Activated CD4-positive, alpha-beta T cell treated with anti-CD3 and anti-CD28 coated beads, Interleukin-2, amount 10 ng/mL, durations not matched to agents 7 days and 5 days (primary cell): ENCODE measurements around the gene CELA2A. TPM values are rescaled to one million over a fixed set of nuclear protein-coding genes. Genes with fewer than 3 reads are reported as not detected.
A peak's percentile ranks its signal among the peaks of the same experiment; 100 is the strongest.

Experiments used
- CTCF ChIA-PET: fragments of 350-600 bp; sonication (Branson Sonifier 250); formaldehyde crosslinking; loops from one replicate; lab custom pipeline; 2021; ENCODE audit warnings: antibody characterized with exemption; lab: Charles Lee
- POLR2A ChIA-PET: fragments of 350-600 bp; sonication (Branson Sonifier 250); formaldehyde crosslinking; loops from one replicate; lab custom pipeline; 2021; ENCODE audit warnings: antibody characterized with exemption; lab: Charles Lee
- DNase-seq: peaks from one replicate; pipeline ENCODE4 v3.0.0-alpha.2; 2020
- H3K27ac Mint-ChIP-seq: one replicate; pipeline ENCODE4 v1.8.0; 2021; ENCODE audit warnings: mild to moderate bottlenecking, moderate library complexity, mixed read lengths
- H3K27me3 Mint-ChIP-seq: one replicate; pipeline ENCODE4 v1.8.0; 2021; ENCODE audit warnings: mixed read lengths
- H3K36me3 Mint-ChIP-seq: one replicate; pipeline ENCODE4 v1.8.0; 2021; ENCODE audit warnings: low read depth, mixed read lengths
- H3K4me1 Mint-ChIP-seq: one replicate; pipeline ENCODE4 v1.8.0; 2021; ENCODE audit warnings: mixed read lengths
- H3K4me3 Mint-ChIP-seq: one replicate; pipeline ENCODE4 v1.8.0; 2021; ENCODE audit warnings: mild to moderate bottlenecking, moderate library complexity, mixed read lengths
- H3K9me3 Mint-ChIP-seq: one replicate; pipeline ENCODE4 v1.8.0; 2021; ENCODE audit warnings: mixed read lengths
- total RNA-seq, 2 experiments: library from RNA; stranded (reverse); gene quantifications; one replicate each; pipeline ENCODE4 v1.2.3, GENCODE V29; 2021

Gene CELA2A
- not detected for total RNA-seq

- no peaks in the 10 kb centered on the region for H3K4me1 Mint-ChIP-seq
- no peak within 1 kb of the TSS for H3K4me3 Mint-ChIP-seq
- no peaks in the 10 kb centered on the region for H3K36me3 Mint-ChIP-seq
- no peak for DNase-seq
- peaks cover 4% of the 10 kb centered on the region for H3K27me3 Mint-ChIP-seq
- no peak within 1 kb of the TSS for H3K27ac Mint-ChIP-seq
- no peaks in the 10 kb centered on the region for H3K9me3 Mint-ChIP-seq
- POLR2A ChIA-PET: no interaction called here
- CTCF ChIA-PET: interaction anchor here (0.7 kb wide), 2 partner anchors 122 to 165 kb away, joined by 5 to 6 read pairs; no protein-coding TSS in a partner anchor
Measured at GRCh38 chr1:15456313-15456954, at the start of gene CELA2A. Gene CELA2A, plus strand, starts transcription at chr1:15456732. Its CDS starts 22 bp downstream, at chr1:15456754.

GRCh38 chr1:15407580-15407979 lies 49.0 kb upstream of the CELA2A start:
- H3K4me3 Mint-ChIP-seq: no peak overlapping the region
- H3K36me3 Mint-ChIP-seq: peaks cover 11% of the 10 kb centered on the region
- CTCF ChIA-PET: interaction anchor here (1.1 to 1.2 kb wide), 2 partner anchors 13 to 20 kb away, joined by 3 to 4 read pairs; no protein-coding TSS in a partner anchor
- peaks cover 25% of the 10 kb centered on the region for H3K4me1 Mint-ChIP-seq
- no peak overlapping the region for H3K27ac Mint-ChIP-seq
- peaks cover 32% of the 10 kb centered on the region for H3K27me3 Mint-ChIP-seq
- H3K9me3 Mint-ChIP-seq: no peaks in the 10 kb centered on the region
- POLR2A ChIA-PET: no interaction called here
- no peak for DNase-seq

GRCh38 chr1:15408890-15409387 lies 47.6 kb upstream of the CELA2A start:
- DNase-seq: no peak
- Mint-ChIP-seq H3K4me1 (peaks cover 32% of the 10 kb centered on the region), H3K4me3 (peak overlapping the region; percentile 64), H3K36me3 (peaks cover 12% of the 10 kb centered on the region), H3K9me3 (no peaks in the 10 kb centered on the region), H3K27ac (no peak overlapping the region), H3K27me3 (peaks cover 32% of the 10 kb centered on the region)
- POLR2A ChIA-PET: no interaction called here
- CTCF ChIA-PET: interaction anchor here (1.2 kb wide), 1 partner anchor 15 kb away, joined by 3 read pairs; no protein-coding TSS in a partner anchor

- peak; percentile 86 for DNase-seq
- H3K9me3 Mint-ChIP-seq: no peaks in the 10 kb centered on the region
- peaks cover 17% of the 10 kb centered on the region for H3K36me3 Mint-ChIP-seq
- CTCF ChIA-PET: interaction anchor here (0.6 to 1.5 kb wide), 2 partner anchors 12 to 351 kb away, joined by 3 to 6 read pairs; no protein-coding TSS in a partner anchor
- peaks cover 38% of the 10 kb centered on the region for H3K4me1 Mint-ChIP-seq
- POLR2A ChIA-PET: interaction anchor here (0.5 kb wide), 1 partner anchor 319 kb away, joined by 3 read pairs; no protein-coding TSS in a partner anchor
- peak within 1 kb of the TSS; percentile 90 for H3K27ac Mint-ChIP-seq
- H3K27me3 Mint-ChIP-seq: peaks cover 32% of the 10 kb centered on the region
- H3K4me3 Mint-ChIP-seq: peak within 1 kb of the TSS; percentile 90
Measured at GRCh38 chr1:15409388-15410222, 46.9 kb upstream of the CELA2A start, which contains the start of gene EFHD2. Gene EFHD2, plus strand, starts transcription at chr1:15409888. Its CDS starts 84 bp downstream, at chr1:15409972.

- peaks cover 30% of the 10 kb centered on the region for H3K27me3 Mint-ChIP-seq
- peak overlapping the region; percentile 87 for H3K27ac Mint-ChIP-seq
- ChIA-PET POLR2A (interaction anchor here (0.5 kb wide), 1 partner anchor 320 kb away, joined by 3 read pairs; no protein-coding TSS in a partner anchor), CTCF (interaction anchor here (0.5 to 1.7 kb wide), 5 partner anchors 9 to 868 kb away, joined by 3 to 6 read pairs (median 4); no protein-coding TSS in a partner anchor)
- H3K4me1 Mint-ChIP-seq: peaks cover 46% of the 10 kb centered on the region
- H3K9me3 Mint-ChIP-seq: no peaks in the 10 kb centered on the region
- H3K36me3 Mint-ChIP-seq: peaks cover 24% of the 10 kb centered on the region
- peak overlapping the region; percentile 90 for H3K4me3 Mint-ChIP-seq
- DNase-seq: peak; percentile 23
Measured at GRCh38 chr1:15410223-15410883, 46.2 kb upstream of the CELA2A start.

GRCh38 chr1:15410884-15411245 lies 45.7 kb upstream of the CELA2A start:
- H3K27me3 Mint-ChIP-seq: peaks cover 28% of the 10 kb centered on the region
- no peak for DNase-seq
- H3K4me1 Mint-ChIP-seq: peaks cover 51% of the 10 kb centered on the region
- H3K27ac Mint-ChIP-seq: peak overlapping the region; percentile 87
- ChIA-PET CTCF (interaction anchor here (0.5 to 2.1 kb wide), 5 partner anchors 9 to 867 kb away, joined by 3 to 8 read pairs (median 4); no protein-coding TSS in a partner anchor), POLR2A (no interaction called here)
- H3K36me3 Mint-ChIP-seq: peaks cover 24% of the 10 kb centered on the region
- no peaks in the 10 kb centered on the region for H3K9me3 Mint-ChIP-seq
- peak overlapping the region; percentile 90 for H3K4me3 Mint-ChIP-seq

GRCh38 chr1:15411593-15412137 lies 44.9 kb upstream of the CELA2A start:
- Mint-ChIP-seq H3K9me3 (no peaks in the 10 kb centered on the region), H3K4me1 (peaks cover 59% of the 10 kb centered on the region), H3K36me3 (peaks cover 27% of the 10 kb centered on the region), H3K4me3 (peak overlapping the region; percentile 90), H3K27me3 (peaks cover 24% of the 10 kb centered on the region), H3K27ac (peak overlapping the region; percentile 69)
- ChIA-PET POLR2A (no interaction called here), CTCF (interaction anchor here (1.7 to 2.1 kb wide), 4 partner anchors 9 to 88 kb away, joined by 5 to 8 read pairs (median 5); no protein-coding TSS in a partner anchor)
- peak; percentile 46 for DNase-seq

GRCh38 chr1:15412175-15412800 lies 44.2 kb upstream of the CELA2A start:
- no peaks in the 10 kb centered on the region for H3K9me3 Mint-ChIP-seq
- peaks cover 65% of the 10 kb centered on the region for H3K4me1 Mint-ChIP-seq
- peaks cover 28% of the 10 kb centered on the region for H3K36me3 Mint-ChIP-seq
- H3K27me3 Mint-ChIP-seq: peaks cover 18% of the 10 kb centered on the region
- CTCF ChIA-PET: interaction anchor here (0.9 to 2.1 kb wide), 6 partner anchors 9 to 260 kb away, joined by 3 to 8 read pairs (median 5); no protein-coding TSS in a partner anchor
- POLR2A ChIA-PET: no interaction called here
- H3K4me3 Mint-ChIP-seq: peak overlapping the region; percentile 90
- peak; percentile 23 for DNase-seq
- H3K27ac Mint-ChIP-seq: peak overlapping the region; percentile 41

- DNase-seq: no peak
- H3K36me3 Mint-ChIP-seq: peaks cover 28% of the 10 kb centered on the region
- POLR2A ChIA-PET: no interaction called here
- no peak overlapping the region for H3K4me3 Mint-ChIP-seq
- H3K9me3 Mint-ChIP-seq: no peaks in the 10 kb centered on the region
- H3K27ac Mint-ChIP-seq: no peak overlapping the region
- CTCF ChIA-PET: interaction anchor here (0.9 to 2.1 kb wide), 5 partner anchors 8 to 260 kb away, joined by 3 to 8 read pairs (median 5); no protein-coding TSS in a partner anchor
- peaks cover 12% of the 10 kb centered on the region for H3K27me3 Mint-ChIP-seq
- H3K4me1 Mint-ChIP-seq: peaks cover 70% of the 10 kb centered on the region
Measured at GRCh38 chr1:15412843-15413242, 43.7 kb upstream of the CELA2A start.

- no peaks in the 10 kb centered on the region for H3K9me3 Mint-ChIP-seq
- peaks cover 5% of the 10 kb centered on the region for H3K27me3 Mint-ChIP-seq
- H3K4me3 Mint-ChIP-seq: no peak overlapping the region
- DNase-seq: no peak
- ChIA-PET POLR2A (no interaction called here), CTCF (interaction anchor here (0.7 to 1.1 kb wide), 3 partner anchors 8 to 72 kb away, joined by 3 read pairs; no protein-coding TSS in a partner anchor)
- H3K36me3 Mint-ChIP-seq: peaks cover 30% of the 10 kb centered on the region
- H3K27ac Mint-ChIP-seq: peak overlapping the region; percentile 36
- peaks cover 75% of the 10 kb centered on the region for H3K4me1 Mint-ChIP-seq
Measured at GRCh38 chr1:15413563-15414444, 42.7 kb upstream of the CELA2A start.
